ENCODE results near the gene DNM2.
"Not testable (repeated sequence)": the region's sequence is repeated elsewhere in the genome, so short reads cannot be mapped to it uniquely, and the experiment has no call there.

DNM2 gene

GRCh38 chr19:10863107-10863717 lies 145.3 kb downstream of the DNM2 start:
- no peak for DNase-seq

- peak; percentile 70 for DNase-seq
These were observed 146.6 kb downstream of the DNM2 start for GRCh38 chr19:10864538-10864899.

- no peak for DNase-seq
These were observed 148.6 kb downstream of the DNM2 start for GRCh38 chr19:10866495-10866894.

DNA sequence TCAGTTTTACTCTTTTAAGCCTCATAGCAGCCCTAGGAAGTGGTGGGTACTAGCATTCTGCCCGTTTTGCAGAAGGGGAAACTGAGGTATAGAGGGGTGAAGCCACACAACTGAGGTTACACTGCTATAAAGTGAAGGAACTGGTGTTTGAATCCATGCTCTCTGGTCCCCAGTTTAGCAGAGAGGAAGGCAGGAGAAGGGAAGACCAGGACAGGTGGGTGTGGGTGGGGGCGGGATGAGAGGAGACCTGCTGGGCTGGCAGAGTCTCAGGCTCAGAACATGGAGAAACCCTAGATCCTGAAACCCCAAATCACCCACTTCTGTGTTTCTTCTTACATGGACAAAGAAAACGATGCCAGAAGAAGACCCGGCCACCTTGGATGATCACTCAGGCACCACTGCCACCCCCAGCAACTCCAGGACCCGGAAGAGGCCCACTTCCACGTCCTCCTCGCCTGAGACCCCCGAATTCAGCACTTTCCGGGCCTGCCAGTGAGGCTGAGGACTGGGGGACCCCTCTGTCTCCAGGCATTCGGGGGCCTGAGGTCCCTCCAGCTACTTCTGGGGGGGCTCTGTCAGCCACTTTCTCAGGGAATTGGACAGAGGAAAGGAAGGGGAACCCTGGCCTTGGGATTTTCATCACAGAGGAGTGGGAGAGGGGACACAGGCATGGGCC lies 151.1 kb downstream of the DNM2 start:
- DNase-seq, result no peak

DNA sequence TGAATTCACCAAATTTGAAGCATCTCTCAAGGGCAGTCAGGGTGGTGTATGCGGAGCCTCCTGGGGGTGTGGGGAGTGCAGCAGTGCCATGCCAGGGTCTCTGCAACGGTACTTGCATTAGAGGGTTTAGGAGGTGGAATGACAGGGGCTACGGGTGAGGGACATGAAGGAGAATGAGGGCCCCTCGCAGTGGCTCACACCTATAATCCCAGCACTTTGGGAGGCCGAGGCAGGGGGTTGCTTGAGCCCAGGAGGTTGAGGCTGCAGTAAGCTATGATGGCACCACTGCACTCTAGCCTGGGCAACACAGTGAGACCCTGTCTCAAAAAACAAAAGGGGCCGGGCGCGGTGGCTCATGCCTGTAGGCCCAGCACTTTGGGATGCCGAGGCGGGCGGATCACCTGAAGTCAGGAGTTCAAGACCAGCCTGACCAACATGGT lies 152.0 kb downstream of the DNM2 start:
- DNase-seq, result not testable (repeated sequence)

DNA sequence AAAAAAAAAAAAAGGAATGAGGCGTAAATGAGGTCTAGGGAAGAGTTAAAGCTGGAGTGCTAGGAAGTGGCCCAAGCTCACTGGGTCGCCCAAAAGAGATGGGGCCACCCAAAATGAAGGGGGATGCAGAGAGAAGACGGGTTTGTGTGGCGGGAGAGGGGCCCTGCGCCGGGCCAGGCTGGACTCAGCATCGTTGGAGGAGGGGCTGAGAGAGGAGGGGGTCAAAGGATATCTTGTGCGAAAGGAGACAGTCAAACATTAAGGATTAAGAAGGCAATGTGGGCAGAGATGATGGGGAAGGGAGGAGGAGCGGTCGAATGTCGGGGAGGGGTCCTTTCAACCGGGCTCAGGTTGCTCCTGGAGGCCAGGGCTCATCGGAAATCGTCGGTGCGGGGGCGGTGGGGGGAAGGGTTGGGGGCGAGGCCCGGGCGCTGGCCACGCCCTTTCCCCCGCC lies 152.6 kb downstream of the DNM2 start:
- DNase-seq, result peak; percentile 86

DNA sequence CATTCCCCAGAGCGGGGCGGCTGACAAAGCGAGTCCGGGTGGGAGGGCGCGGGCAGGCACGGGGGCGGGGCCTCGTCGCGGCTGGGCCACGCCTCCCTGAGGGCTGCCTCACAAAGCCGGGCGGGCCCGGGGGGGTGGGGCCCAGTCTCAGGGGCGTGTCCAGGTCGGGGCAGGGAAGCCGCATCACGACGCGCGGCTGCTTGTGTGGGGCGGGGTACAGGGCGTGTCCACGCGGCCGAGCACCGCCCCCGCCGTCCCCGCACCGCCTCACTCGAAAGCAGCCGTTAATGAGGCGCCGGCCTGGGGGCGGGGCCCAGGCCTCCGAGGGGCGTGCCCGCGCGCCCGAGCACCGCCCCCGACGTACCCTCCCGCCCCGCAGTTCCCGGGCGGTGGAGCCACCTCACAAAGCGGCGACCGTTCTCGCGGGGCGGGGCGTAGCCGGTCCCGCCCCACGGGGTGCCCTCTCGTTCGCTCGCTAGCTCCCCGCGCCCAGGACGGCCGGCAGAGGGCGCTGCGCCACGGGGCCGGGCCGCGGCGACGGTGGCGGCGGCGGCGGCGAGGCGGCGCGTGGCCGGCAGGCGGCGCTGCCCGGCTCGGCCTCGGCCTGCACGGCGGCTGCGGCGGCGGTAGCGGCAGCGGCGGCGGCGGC lies 153.2 kb downstream of the DNM2 start, which contains the start of gene CARM1:
Gene CARM1 (plus strand): TSS at position 599 of the 649 bp plus-strand sequence. CDS start 150 bp downstream, outside the sequence.
- peak; percentile 99 for DNase-seq

DNA sequence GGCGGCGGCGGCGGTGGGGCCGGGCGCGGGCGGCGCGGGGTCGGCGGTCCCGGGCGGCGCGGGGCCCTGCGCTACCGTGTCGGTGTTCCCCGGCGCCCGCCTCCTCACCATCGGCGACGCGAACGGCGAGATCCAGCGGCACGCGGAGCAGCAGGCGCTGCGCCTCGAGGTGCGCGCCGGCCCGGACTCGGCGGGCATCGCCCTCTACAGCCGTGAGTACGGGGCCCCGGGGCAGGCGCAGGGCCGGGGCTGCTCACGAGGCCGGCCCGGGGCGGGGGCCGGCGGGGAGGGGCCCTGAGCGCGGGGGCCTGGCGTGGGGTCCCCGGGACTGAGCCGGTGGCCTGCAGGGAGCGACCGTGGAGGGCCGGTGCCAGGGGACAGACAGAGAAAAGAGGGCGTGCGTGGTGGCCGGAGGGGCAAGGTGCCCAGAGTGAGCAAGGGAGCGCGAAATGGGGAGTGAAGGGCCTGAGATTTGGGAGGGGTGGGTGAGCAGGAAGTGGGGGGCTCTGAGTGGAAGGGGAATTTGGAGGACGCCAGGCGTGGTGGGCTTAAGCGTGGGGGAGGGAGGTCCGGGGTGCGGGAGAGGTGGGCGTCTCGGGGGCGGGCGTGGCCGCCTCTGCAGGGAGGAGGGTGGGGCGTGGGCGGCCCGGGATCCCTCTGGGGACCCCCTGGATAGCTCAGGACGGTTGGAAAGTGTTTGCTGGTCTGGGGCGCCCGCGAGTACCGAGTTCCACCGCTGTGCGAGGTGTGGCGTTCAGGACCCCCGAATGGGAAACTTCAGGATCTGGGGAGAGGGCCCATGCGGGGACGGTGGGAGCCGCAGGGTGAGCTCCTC lies 154.0 kb downstream of the DNM2 start:
- DNase-seq, result peak; percentile 56

GRCh38 chr19:10872546-10873107 lies 154.7 kb downstream of the DNM2 start:
- DNase-seq, result no peak

GRCh38 chr19:10874024-10874423 lies 156.1 kb downstream of the DNM2 start:
- no peak for DNase-seq

- no peak for DNase-seq
These were observed 158.8 kb downstream of the DNM2 start for GRCh38 chr19:10876459-10877240.

GRCh38 chr19:10877608-10878007 lies 159.7 kb downstream of the DNM2 start:
- DNase-seq, result not testable (repeated sequence)

DNA sequence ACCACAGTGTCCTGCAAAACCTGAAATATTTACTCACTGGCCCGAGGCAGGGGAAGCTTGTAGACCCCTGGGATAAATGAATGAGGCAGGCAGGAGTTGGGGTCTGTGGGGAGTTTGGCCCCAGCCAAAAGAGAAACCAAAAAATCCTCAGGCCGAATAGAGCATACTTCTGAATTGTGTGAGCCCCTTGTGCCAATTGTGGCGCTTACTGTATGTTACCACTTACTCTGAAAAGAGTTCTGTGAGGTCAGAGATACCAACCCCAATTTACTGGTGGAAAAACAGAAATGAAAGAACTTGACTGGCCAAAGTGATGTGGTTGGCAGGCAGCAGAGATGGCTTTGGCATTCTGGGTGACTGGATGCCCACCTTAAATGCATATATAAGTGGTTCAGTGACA lies 160.4 kb downstream of the DNM2 start:
- no peak for DNase-seq
